H9 (cell line): Measurements from ENCODE around the gene ANGPT4. TPM values are rescaled to one million over a fixed set of nuclear protein-coding genes. Genes with fewer than 3 reads are reported as not detected.

Experiments
- DNase-seq: peaks from one replicate; pipeline ENCODE4 v3.0.0-alpha.2; 2017
- H2AFZ ChIP-seq: one replicate; pipeline ENCODE4 v1.6.1; 2013; ENCODE audit warnings: mild to moderate bottlenecking, low read length, control low read depth, moderate library complexity
- H2AK5ac ChIP-seq: 2 replicates; pipeline ENCODE4 v1.6.1; 2013; ENCODE audit warnings: low read length, control low read depth, mixed read lengths; ENCODE audit not compliant: insufficient read length
- H2BK120ac ChIP-seq: one replicate; pipeline ENCODE4 v1.6.1; 2013; ENCODE audit warnings: low read depth, mild to moderate bottlenecking, low read length, control low read depth, inconsistent platforms; ENCODE audit not compliant: poor library complexity, severe bottlenecking
- H2BK12ac ChIP-seq: 2 replicates; pipeline ENCODE4 v1.6.1; 2013; ENCODE audit warnings: low read length, control low read depth, mixed read lengths, low read depth; ENCODE audit not compliant: insufficient read length
- H2BK15ac ChIP-seq: 2 replicates; pipeline ENCODE4 v1.6.1; 2013; ENCODE audit warnings: low read depth, low read length, control low read depth
- H2BK20ac ChIP-seq: one replicate; pipeline ENCODE4 v1.6.1; 2013; ENCODE audit warnings: low read depth, mild to moderate bottlenecking, low read length, control low read depth, inconsistent platforms; ENCODE audit not compliant: poor library complexity, severe bottlenecking
- H2BK5ac ChIP-seq: 2 replicates; pipeline ENCODE4 v1.6.1; 2013; ENCODE audit warnings: low read length, control low read depth, mixed read lengths; ENCODE audit not compliant: insufficient read length
- H3K14ac ChIP-seq: 2 replicates; pipeline ENCODE4 v1.6.1; 2013; ENCODE audit warnings: low read length, control low read depth; ENCODE audit not compliant: insufficient read depth
- H3K18ac ChIP-seq: 2 replicates; pipeline ENCODE4 v1.6.1; 2013; ENCODE audit warnings: low read depth, mild to moderate bottlenecking, mixed read lengths, low read length, control low read depth; ENCODE audit not compliant: insufficient read length
- H3K23ac ChIP-seq: 2 replicates; pipeline ENCODE4 v1.6.1; 2013; ENCODE audit warnings: low read length, control low read depth, mixed read lengths, low read depth; ENCODE audit not compliant: insufficient read length
- H3K23me2 ChIP-seq: 2 replicates; pipeline ENCODE4 v1.6.1; 2013; ENCODE audit warnings: low read depth, mild to moderate bottlenecking, mixed read lengths, low read length, control low read depth; ENCODE audit not compliant: insufficient read length, poor library complexity, severe bottlenecking
- H3K27ac ChIP-seq: 2 replicates; pipeline ENCODE4 v1.5.1; 2013; ENCODE audit warnings: low read length, control low read depth, mixed read lengths, low read depth; ENCODE audit not compliant: insufficient read length
- H3K27me3 ChIP-seq: 2 replicates; pipeline ENCODE4 v1.6.1; 2013; ENCODE audit warnings: low read length, control low read depth, inconsistent platforms; ENCODE audit not compliant: insufficient read depth
- H3K4ac ChIP-seq: 2 replicates; pipeline ENCODE4 v1.6.1; 2013; ENCODE audit warnings: low read depth, mild to moderate bottlenecking, control low read depth, inconsistent platforms, low read length, moderate library complexity
- H3K4me1 ChIP-seq: 2 replicates; pipeline ENCODE4 v1.6.1; 2013; ENCODE audit warnings: low read length, control low read depth, inconsistent platforms; ENCODE audit not compliant: insufficient read depth
- H3K4me2 ChIP-seq: 2 replicates; pipeline ENCODE4 v1.6.1; 2013; ENCODE audit warnings: low read length, control low read depth, mixed read lengths; ENCODE audit not compliant: insufficient read length, insufficient read depth
- H3K56ac ChIP-seq: 2 replicates; pipeline ENCODE4 v1.6.1; 2013; ENCODE audit warnings: low read depth, mild to moderate bottlenecking, mixed read lengths, low read length, control low read depth; ENCODE audit not compliant: insufficient read length
- H3K79me1 ChIP-seq: 2 replicates; pipeline ENCODE4 v1.6.1; 2013; ENCODE audit warnings: low read depth, mild to moderate bottlenecking, moderate library complexity, low read length, control low read depth, inconsistent platforms; ENCODE audit not compliant: insufficient read depth, poor library complexity, severe bottlenecking
- H3K79me2 ChIP-seq: 2 replicates; pipeline ENCODE4 v1.6.1; 2013; ENCODE audit warnings: low read length, control low read depth, inconsistent platforms; ENCODE audit not compliant: insufficient read depth
- H3K9ac ChIP-seq: 2 replicates; pipeline ENCODE4 v1.6.1; 2013; ENCODE audit warnings: low read length, control low read depth, mixed read lengths; ENCODE audit not compliant: insufficient read length; ENCODE audit errors: extremely low read depth
- H3K9me3 ChIP-seq: one replicate; pipeline ENCODE4 v1.6.1; 2013; ENCODE audit warnings: low read depth, low read length, inconsistent platforms; ENCODE audit not compliant: control insufficient read depth
- H3T11ph ChIP-seq: one replicate; pipeline ENCODE4 v1.6.1; 2013; ENCODE audit warnings: mild to moderate bottlenecking, low read length, control low read depth, inconsistent platforms
- H4K20me1 ChIP-seq: one replicate; pipeline ENCODE4 v1.6.1; 2013; ENCODE audit not compliant: control insufficient read depth, insufficient read length, insufficient read depth
- H4K5ac ChIP-seq: 2 replicates; pipeline ENCODE4 v1.6.1; 2013; ENCODE audit warnings: low read depth, mild to moderate bottlenecking, mixed read lengths, low read length, control low read depth; ENCODE audit not compliant: insufficient read length
- H4K8ac ChIP-seq: replicated peaks from 2 replicates; pipeline ENCODE4 v1.6.1; 2013; ENCODE audit warnings: low read length, control low read depth, mixed read lengths, low read depth; ENCODE audit not compliant: insufficient read length
- H4K91ac ChIP-seq: 2 replicates; pipeline ENCODE4 v1.6.1; 2013; ENCODE audit warnings: low read depth, mild to moderate bottlenecking, moderate library complexity, mixed read lengths, low read length, control low read depth; ENCODE audit not compliant: insufficient read length
- H3K27ac Mint-ChIP-seq, 3 experiments: 2 replicates in 2 of 3; 3 replicates in 1 of 3; pipeline ENCODE4 v1.8.0; 2020 to 2021; ENCODE audit warnings: mixed read lengths in 3 of 3, mild to moderate bottlenecking in 1 of 3, moderate library complexity in 1 of 3
- H3K27me3 Mint-ChIP-seq: 2 replicates; pipeline ENCODE4 v1.8.0; 2021; ENCODE audit warnings: low read depth, mild to moderate bottlenecking, moderate library complexity, mixed read lengths
- H3K36me3 Mint-ChIP-seq, 3 experiments: 2 replicates in 2 of 3; 3 replicates in 1 of 3; pipeline ENCODE4 v1.8.0; 2020 to 2021; ENCODE audit warnings: low read depth in 3 of 3, mixed read lengths in 3 of 3; ENCODE audit not compliant: insufficient read depth in 1 of 3
- H3K4me1 Mint-ChIP-seq, 2 experiments: 2 replicates each; pipeline ENCODE4 v1.8.0; 2020; ENCODE audit warnings: mixed read lengths in 2 of 2
- H3K4me3 Mint-ChIP-seq, 2 experiments: 2 replicates in 1 of 2; 3 replicates in 1 of 2; pipeline ENCODE4 v1.8.0; 2020 to 2021; ENCODE audit warnings: mild to moderate bottlenecking in 2 of 2, mixed read lengths in 2 of 2, moderate library complexity in 1 of 2
- H3K9me3 Mint-ChIP-seq, 2 experiments: 2 replicates in 1 of 2; 3 replicates in 1 of 2; pipeline ENCODE4 v1.8.0; 2020; ENCODE audit warnings: mild to moderate bottlenecking in 2 of 2, mixed read lengths in 2 of 2, moderate library complexity in 1 of 2
- WGBS: extraction: QIAGEN DNeasy Blood & Tissue Kit; methylation state at CpG from one replicate; pipeline ENCODE4 v1.1.7; 2013; ENCODE audit warnings: missing lambda C conversion rate, low lambda C conversion rate, mixed read lengths; ENCODE audit not compliant: insufficient read length; ENCODE audit errors: extremely low coverage; 5-methylcytosine and 5-hydroxymethylcytosine counted together
- total RNA-seq: library from RNA; stranded (reverse); gene quantifications from 2 replicates; pipeline ENCODE4 v1.2.1, GENCODE V29; 2021
- TF ChIP-seq, protein P1 (sequence below): fragments of 200-600 bp; sonication (generic); conservative IDR thresholded peaks from 3 replicates; pipeline ENCODE4 v1.8.0; 2021; ENCODE audit warnings: antibody characterized with exemption, mild to moderate bottlenecking

The ANGPT4 gene
- total RNA-seq, 1 experiment from 2014 or later: 0.11 TPM

DNA sequence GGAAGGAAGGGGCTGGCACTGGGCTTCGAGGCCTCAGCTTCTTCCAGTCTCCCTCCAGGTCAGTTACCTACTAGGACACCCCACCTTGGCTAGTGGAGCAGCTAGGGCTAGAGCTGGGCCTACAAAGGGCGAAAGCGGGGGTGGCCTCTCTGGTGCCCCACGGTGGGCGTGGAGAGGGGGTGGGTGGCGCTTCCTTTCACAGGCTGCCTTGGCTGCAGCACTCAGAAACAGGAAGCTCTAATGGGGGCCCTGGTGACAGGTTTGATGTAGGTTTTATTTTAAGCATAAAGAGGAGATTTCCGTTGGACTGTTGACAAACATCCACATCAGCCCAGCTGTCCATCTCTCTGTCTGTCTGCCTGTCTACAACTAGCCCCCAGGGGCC, 69.2 kb downstream of the ANGPT4 start:
- Histone ChIP-seq H3K23me2 (peaks cover 21% of the 10 kb centered on the region), H3K4ac (no peak overlapping the region), H4K5ac (no peak overlapping the region), H4K91ac (no peak overlapping the region), H4K20me1 (no peaks in the 10 kb centered on the region), H2AFZ (no peak overlapping the region), H3T11ph (no peak overlapping the region), H3K18ac (no peak overlapping the region), H2AK5ac (no peak overlapping the region), H2BK15ac (no peak overlapping the region), H3K79me2 (no peaks in the 10 kb centered on the region), H3K4me1 (no peaks in the 10 kb centered on the region; the same call in 1 of the 2 replicates), H3K9ac (no peak overlapping the region), H2BK5ac (no peak overlapping the region), H2BK20ac (no peak overlapping the region), H3K79me1 (no peaks in the 10 kb centered on the region), H3K4me2 (no peak overlapping the region), H2BK120ac (no peak overlapping the region), H3K56ac (no peak overlapping the region), H4K8ac (no peak overlapping the region), H3K23ac (no peak overlapping the region), H3K14ac (no peak overlapping the region), H3K27ac (no peak overlapping the region), H3K9me3 (no peaks in the 10 kb centered on the region), H2BK12ac (no peak overlapping the region), H3K27me3 (no peaks in the 10 kb centered on the region; the same call in 1 of the 2 replicates)
- no peaks in the 10 kb centered on the region for H3K36me3 Mint-ChIP-seq
- TF ChIP-seq, protein P1, sequence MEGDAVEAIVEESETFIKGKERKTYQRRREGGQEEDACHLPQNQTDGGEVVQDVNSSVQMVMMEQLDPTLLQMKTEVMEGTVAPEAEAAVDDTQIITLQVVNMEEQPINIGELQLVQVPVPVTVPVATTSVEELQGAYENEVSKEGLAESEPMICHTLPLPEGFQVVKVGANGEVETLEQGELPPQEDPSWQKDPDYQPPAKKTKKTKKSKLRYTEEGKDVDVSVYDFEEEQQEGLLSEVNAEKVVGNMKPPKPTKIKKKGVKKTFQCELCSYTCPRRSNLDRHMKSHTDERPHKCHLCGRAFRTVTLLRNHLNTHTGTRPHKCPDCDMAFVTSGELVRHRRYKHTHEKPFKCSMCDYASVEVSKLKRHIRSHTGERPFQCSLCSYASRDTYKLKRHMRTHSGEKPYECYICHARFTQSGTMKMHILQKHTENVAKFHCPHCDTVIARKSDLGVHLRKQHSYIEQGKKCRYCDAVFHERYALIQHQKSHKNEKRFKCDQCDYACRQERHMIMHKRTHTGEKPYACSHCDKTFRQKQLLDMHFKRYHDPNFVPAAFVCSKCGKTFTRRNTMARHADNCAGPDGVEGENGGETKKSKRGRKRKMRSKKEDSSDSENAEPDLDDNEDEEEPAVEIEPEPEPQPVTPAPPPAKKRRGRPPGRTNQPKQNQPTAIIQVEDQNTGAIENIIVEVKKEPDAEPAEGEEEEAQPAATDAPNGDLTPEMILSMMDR: no peak
- H3K9me3 Mint-ChIP-seq: no peaks in the 10 kb centered on the region
- peaks cover 21% of the 10 kb centered on the region for H3K27me3 Mint-ChIP-seq
- peaks cover 32 to 33% of the 10 kb centered on the region in 2 experiments for H3K4me1 Mint-ChIP-seq
- DNase-seq: no peak
- no CpG with 5 or more reads among the region's 7 CpGs for WGBS
- no peak overlapping the region for H3K4me3 Mint-ChIP-seq
- H3K27ac Mint-ChIP-seq: no peak overlapping the region
